ENCODE data around the gene NECAB3. TPM values are rescaled to one million over a fixed set of nuclear protein-coding genes. Genes with fewer than 3 reads are reported as not detected.
A peak's percentile ranks its signal among the peaks of the same experiment; 100 is the strongest.

Gene NECAB3
- total and polyA plus RNA-seq, 2 of the 13 experiments (the other 11 are each of a cell fraction or from before 2014, with no cell fraction given) = 61.5 to 65.5 TPM

- TF ChIP-seq, protein P1, sequence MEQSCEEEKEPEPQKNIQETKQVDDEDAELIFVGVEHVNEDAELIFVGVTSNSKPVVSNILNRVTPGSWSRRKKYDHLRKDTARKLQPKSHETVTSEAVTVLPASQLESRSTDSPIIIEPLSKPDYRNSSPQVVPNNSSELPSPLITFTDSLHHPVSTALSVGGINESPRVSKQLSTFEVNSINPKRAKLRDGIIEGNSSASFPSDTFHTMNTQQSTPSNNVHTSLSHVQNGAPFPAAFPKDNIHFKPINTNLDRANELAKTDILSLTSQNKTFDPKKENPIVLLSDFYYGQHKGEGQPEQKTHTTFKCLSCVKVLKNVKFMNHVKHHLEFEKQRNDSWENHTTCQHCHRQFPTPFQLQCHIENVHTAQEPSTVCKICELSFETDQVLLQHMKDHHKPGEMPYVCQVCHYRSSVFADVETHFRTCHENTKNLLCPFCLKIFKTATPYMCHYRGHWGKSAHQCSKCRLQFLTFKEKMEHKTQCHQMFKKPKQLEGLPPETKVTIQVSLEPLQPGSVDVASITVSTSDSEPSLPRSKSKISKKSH (CRISPR knock-in tag; IDR thresholded peaks at IDR 0.05; ENCODE audit: borderline replicate concordance) = no peak
- TF ChIP-seq ETS1 (CRISPR knock-in tag; IDR thresholded peaks at IDR 0.05) = no peak
- TF ChIP-seq ZFP36L2 (CRISPR knock-in tag; IDR thresholded peaks at IDR 0.05) = no peak
- 0 out of 2 replicates have a peak, but pooled peaks have one; percentile 26 for TF ChIP-seq NR2F6 (IDR thresholded peaks at IDR 0.05)
- no peak for TF ChIP-seq NR2F6 (CRISPR knock-in tag; IDR thresholded peaks at IDR 0.05)
- TF ChIP-seq, protein P2, sequence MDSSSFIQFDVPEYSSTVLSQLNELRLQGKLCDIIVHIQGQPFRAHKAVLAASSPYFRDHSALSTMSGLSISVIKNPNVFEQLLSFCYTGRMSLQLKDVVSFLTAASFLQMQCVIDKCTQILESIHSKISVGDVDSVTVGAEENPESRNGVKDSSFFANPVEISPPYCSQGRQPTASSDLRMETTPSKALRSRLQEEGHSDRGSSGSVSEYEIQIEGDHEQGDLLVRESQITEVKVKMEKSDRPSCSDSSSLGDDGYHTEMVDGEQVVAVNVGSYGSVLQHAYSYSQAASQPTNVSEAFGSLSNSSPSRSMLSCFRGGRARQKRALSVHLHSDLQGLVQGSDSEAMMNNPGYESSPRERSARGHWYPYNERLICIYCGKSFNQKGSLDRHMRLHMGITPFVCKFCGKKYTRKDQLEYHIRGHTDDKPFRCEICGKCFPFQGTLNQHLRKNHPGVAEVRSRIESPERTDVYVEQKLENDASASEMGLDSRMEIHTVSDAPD (CRISPR knock-in tag; IDR thresholded peaks at IDR 0.05) = no peak
- no peak for TF ChIP-seq HNRNPK (IDR thresholded peaks at IDR 0.05; ENCODE audit: low read depth, low read length, poor library complexity, severe bottlenecking)
- TF ChIP-seq, protein P3, sequence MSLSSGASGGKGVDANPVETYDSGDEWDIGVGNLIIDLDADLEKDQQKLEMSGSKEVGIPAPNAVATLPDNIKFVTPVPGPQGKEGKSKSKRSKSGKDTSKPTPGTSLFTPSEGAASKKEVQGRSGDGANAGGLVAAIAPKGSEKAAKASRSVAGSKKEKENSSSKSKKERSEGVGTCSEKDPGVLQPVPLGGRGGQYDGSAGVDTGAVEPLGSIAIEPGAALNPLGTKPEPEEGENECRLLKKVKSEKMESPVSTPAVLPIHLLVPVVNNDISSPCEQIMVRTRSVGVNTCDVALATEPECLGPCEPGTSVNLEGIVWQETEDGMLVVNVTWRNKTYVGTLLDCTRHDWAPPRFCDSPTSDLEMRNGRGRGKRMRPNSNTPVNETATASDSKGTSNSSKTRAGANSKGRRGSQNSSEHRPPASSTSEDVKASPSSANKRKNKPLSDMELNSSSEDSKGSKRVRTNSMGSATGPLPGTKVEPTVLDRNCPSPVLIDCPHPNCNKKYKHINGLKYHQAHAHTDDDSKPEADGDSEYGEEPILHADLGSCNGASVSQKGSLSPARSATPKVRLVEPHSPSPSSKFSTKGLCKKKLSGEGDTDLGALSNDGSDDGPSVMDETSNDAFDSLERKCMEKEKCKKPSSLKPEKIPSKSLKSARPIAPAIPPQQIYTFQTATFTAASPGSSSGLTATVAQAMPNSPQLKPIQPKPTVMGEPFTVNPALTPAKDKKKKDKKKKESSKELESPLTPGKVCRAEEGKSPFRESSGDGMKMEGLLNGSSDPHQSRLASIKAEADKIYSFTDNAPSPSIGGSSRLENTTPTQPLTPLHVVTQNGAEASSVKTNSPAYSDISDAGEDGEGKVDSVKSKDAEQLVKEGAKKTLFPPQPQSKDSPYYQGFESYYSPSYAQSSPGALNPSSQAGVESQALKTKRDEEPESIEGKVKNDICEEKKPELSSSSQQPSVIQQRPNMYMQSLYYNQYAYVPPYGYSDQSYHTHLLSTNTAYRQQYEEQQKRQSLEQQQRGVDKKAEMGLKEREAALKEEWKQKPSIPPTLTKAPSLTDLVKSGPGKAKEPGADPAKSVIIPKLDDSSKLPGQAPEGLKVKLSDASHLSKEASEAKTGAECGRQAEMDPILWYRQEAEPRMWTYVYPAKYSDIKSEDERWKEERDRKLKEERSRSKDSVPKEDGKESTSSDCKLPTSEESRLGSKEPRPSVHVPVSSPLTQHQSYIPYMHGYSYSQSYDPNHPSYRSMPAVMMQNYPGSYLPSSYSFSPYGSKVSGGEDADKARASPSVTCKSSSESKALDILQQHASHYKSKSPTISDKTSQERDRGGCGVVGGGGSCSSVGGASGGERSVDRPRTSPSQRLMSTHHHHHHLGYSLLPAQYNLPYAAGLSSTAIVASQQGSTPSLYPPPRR (CRISPR knock-in tag; IDR thresholded peaks at IDR 0.05; ENCODE audit: borderline replicate concordance) = no peak
- TF ChIP-seq, protein P4, sequence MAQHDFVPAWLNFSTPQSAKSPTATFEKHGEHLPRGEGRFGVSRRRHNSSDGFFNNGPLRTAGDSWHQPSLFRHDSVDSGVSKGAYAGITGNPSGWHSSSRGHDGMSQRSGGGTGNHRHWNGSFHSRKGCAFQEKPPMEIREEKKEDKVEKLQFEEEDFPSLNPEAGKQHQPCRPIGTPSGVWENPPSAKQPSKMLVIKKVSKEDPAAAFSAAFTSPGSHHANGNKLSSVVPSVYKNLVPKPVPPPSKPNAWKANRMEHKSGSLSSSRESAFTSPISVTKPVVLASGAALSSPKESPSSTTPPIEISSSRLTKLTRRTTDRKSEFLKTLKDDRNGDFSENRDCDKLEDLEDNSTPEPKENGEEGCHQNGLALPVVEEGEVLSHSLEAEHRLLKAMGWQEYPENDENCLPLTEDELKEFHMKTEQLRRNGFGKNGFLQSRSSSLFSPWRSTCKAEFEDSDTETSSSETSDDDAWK (CRISPR knock-in tag; IDR thresholded peaks at IDR 0.05) = no peak
- no peak for TF ChIP-seq KDM5A (IDR thresholded peaks at IDR 0.05; ENCODE audit: borderline replicate concordance, low read length)
- TF ChIP-seq RARA (CRISPR knock-in tag; IDR thresholded peaks at IDR 0.05) = peak; percentile 27; the same call in 1 of the 2 replicates
- TF ChIP-seq, protein P5, sequence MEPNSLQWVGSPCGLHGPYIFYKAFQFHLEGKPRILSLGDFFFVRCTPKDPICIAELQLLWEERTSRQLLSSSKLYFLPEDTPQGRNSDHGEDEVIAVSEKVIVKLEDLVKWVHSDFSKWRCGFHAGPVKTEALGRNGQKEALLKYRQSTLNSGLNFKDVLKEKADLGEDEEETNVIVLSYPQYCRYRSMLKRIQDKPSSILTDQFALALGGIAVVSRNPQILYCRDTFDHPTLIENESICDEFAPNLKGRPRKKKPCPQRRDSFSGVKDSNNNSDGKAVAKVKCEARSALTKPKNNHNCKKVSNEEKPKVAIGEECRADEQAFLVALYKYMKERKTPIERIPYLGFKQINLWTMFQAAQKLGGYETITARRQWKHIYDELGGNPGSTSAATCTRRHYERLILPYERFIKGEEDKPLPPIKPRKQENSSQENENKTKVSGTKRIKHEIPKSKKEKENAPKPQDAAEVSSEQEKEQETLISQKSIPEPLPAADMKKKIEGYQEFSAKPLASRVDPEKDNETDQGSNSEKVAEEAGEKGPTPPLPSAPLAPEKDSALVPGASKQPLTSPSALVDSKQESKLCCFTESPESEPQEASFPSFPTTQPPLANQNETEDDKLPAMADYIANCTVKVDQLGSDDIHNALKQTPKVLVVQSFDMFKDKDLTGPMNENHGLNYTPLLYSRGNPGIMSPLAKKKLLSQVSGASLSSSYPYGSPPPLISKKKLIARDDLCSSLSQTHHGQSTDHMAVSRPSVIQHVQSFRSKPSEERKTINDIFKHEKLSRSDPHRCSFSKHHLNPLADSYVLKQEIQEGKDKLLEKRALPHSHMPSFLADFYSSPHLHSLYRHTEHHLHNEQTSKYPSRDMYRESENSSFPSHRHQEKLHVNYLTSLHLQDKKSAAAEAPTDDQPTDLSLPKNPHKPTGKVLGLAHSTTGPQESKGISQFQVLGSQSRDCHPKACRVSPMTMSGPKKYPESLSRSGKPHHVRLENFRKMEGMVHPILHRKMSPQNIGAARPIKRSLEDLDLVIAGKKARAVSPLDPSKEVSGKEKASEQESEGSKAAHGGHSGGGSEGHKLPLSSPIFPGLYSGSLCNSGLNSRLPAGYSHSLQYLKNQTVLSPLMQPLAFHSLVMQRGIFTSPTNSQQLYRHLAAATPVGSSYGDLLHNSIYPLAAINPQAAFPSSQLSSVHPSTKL (CRISPR knock-in tag; IDR thresholded peaks at IDR 0.05) = peak; percentile 46
- TF ChIP-seq SALL1 (CRISPR knock-in tag; IDR thresholded peaks at IDR 0.05) = peak; percentile 69
These were observed 15.7 kb upstream of the NECAB3 start (continued) for GRCh38 chr20:33689973-33690372.
